H9 (cell line): ENCODE measurements around the gene SLX4. TPM values are rescaled to one million over a fixed set of nuclear protein-coding genes. Genes with fewer than 3 reads are reported as not detected.

Experiments used
- DNase-seq: peaks from one replicate; pipeline ENCODE4 v3.0.0-alpha.2; 2017
- H2AFZ ChIP-seq: one replicate; pipeline ENCODE4 v1.6.1; 2013; ENCODE audit warnings: mild to moderate bottlenecking, low read length, control low read depth, moderate library complexity
- H2AK5ac ChIP-seq: 2 replicates; pipeline ENCODE4 v1.6.1; 2013; ENCODE audit warnings: low read length, control low read depth, mixed read lengths; ENCODE audit not compliant: insufficient read length
- H2BK120ac ChIP-seq: one replicate; pipeline ENCODE4 v1.6.1; 2013; ENCODE audit warnings: low read depth, mild to moderate bottlenecking, low read length, control low read depth, inconsistent platforms; ENCODE audit not compliant: poor library complexity, severe bottlenecking
- H2BK12ac ChIP-seq: 2 replicates; pipeline ENCODE4 v1.6.1; 2013; ENCODE audit warnings: low read length, control low read depth, mixed read lengths, low read depth; ENCODE audit not compliant: insufficient read length
- H2BK15ac ChIP-seq: 2 replicates; pipeline ENCODE4 v1.6.1; 2013; ENCODE audit warnings: low read depth, low read length, control low read depth
- H2BK20ac ChIP-seq: one replicate; pipeline ENCODE4 v1.6.1; 2013; ENCODE audit warnings: low read depth, mild to moderate bottlenecking, low read length, control low read depth, inconsistent platforms; ENCODE audit not compliant: poor library complexity, severe bottlenecking
- H2BK5ac ChIP-seq: 2 replicates; pipeline ENCODE4 v1.6.1; 2013; ENCODE audit warnings: low read length, control low read depth, mixed read lengths; ENCODE audit not compliant: insufficient read length
- H3K14ac ChIP-seq: 2 replicates; pipeline ENCODE4 v1.6.1; 2013; ENCODE audit warnings: low read length, control low read depth; ENCODE audit not compliant: insufficient read depth
- H3K18ac ChIP-seq: 2 replicates; pipeline ENCODE4 v1.6.1; 2013; ENCODE audit warnings: low read depth, mild to moderate bottlenecking, mixed read lengths, low read length, control low read depth; ENCODE audit not compliant: insufficient read length
- H3K23ac ChIP-seq: 2 replicates; pipeline ENCODE4 v1.6.1; 2013; ENCODE audit warnings: low read length, control low read depth, mixed read lengths, low read depth; ENCODE audit not compliant: insufficient read length
- H3K23me2 ChIP-seq: 2 replicates; pipeline ENCODE4 v1.6.1; 2013; ENCODE audit warnings: low read depth, mild to moderate bottlenecking, mixed read lengths, low read length, control low read depth; ENCODE audit not compliant: insufficient read length, poor library complexity, severe bottlenecking
- H3K27ac ChIP-seq: 2 replicates; pipeline ENCODE4 v1.5.1; 2013; ENCODE audit warnings: low read length, control low read depth, mixed read lengths, low read depth; ENCODE audit not compliant: insufficient read length
- H3K27me3 ChIP-seq: 2 replicates; pipeline ENCODE4 v1.6.1; 2013; ENCODE audit warnings: low read length, control low read depth, inconsistent platforms; ENCODE audit not compliant: insufficient read depth
- H3K4ac ChIP-seq: 2 replicates; pipeline ENCODE4 v1.6.1; 2013; ENCODE audit warnings: low read depth, mild to moderate bottlenecking, control low read depth, inconsistent platforms, low read length, moderate library complexity
- H3K4me1 ChIP-seq: 2 replicates; pipeline ENCODE4 v1.6.1; 2013; ENCODE audit warnings: low read length, control low read depth, inconsistent platforms; ENCODE audit not compliant: insufficient read depth
- H3K4me2 ChIP-seq: 2 replicates; pipeline ENCODE4 v1.6.1; 2013; ENCODE audit warnings: low read length, control low read depth, mixed read lengths; ENCODE audit not compliant: insufficient read length, insufficient read depth
- H3K56ac ChIP-seq: 2 replicates; pipeline ENCODE4 v1.6.1; 2013; ENCODE audit warnings: low read depth, mild to moderate bottlenecking, mixed read lengths, low read length, control low read depth; ENCODE audit not compliant: insufficient read length
- H3K79me1 ChIP-seq: 2 replicates; pipeline ENCODE4 v1.6.1; 2013; ENCODE audit warnings: low read depth, mild to moderate bottlenecking, moderate library complexity, low read length, control low read depth, inconsistent platforms; ENCODE audit not compliant: insufficient read depth, poor library complexity, severe bottlenecking
- H3K79me2 ChIP-seq: 2 replicates; pipeline ENCODE4 v1.6.1; 2013; ENCODE audit warnings: low read length, control low read depth, inconsistent platforms; ENCODE audit not compliant: insufficient read depth
- H3K9ac ChIP-seq: 2 replicates; pipeline ENCODE4 v1.6.1; 2013; ENCODE audit warnings: low read length, control low read depth, mixed read lengths; ENCODE audit not compliant: insufficient read length; ENCODE audit errors: extremely low read depth
- H3K9me3 ChIP-seq: one replicate; pipeline ENCODE4 v1.6.1; 2013; ENCODE audit warnings: low read depth, low read length, inconsistent platforms; ENCODE audit not compliant: control insufficient read depth
- H3T11ph ChIP-seq: one replicate; pipeline ENCODE4 v1.6.1; 2013; ENCODE audit warnings: mild to moderate bottlenecking, low read length, control low read depth, inconsistent platforms
- H4K20me1 ChIP-seq: one replicate; pipeline ENCODE4 v1.6.1; 2013; ENCODE audit not compliant: control insufficient read depth, insufficient read length, insufficient read depth
- H4K5ac ChIP-seq: 2 replicates; pipeline ENCODE4 v1.6.1; 2013; ENCODE audit warnings: low read depth, mild to moderate bottlenecking, mixed read lengths, low read length, control low read depth; ENCODE audit not compliant: insufficient read length
- H4K8ac ChIP-seq: replicated peaks from 2 replicates; pipeline ENCODE4 v1.6.1; 2013; ENCODE audit warnings: low read length, control low read depth, mixed read lengths, low read depth; ENCODE audit not compliant: insufficient read length
- H4K91ac ChIP-seq: 2 replicates; pipeline ENCODE4 v1.6.1; 2013; ENCODE audit warnings: low read depth, mild to moderate bottlenecking, moderate library complexity, mixed read lengths, low read length, control low read depth; ENCODE audit not compliant: insufficient read length
- H3K27ac Mint-ChIP-seq, 3 experiments: 2 replicates in 2 of 3; 3 replicates in 1 of 3; pipeline ENCODE4 v1.8.0; 2020 to 2021; ENCODE audit warnings: mixed read lengths in 3 of 3, mild to moderate bottlenecking in 1 of 3, moderate library complexity in 1 of 3
- H3K27me3 Mint-ChIP-seq: 2 replicates; pipeline ENCODE4 v1.8.0; 2021; ENCODE audit warnings: low read depth, mild to moderate bottlenecking, moderate library complexity, mixed read lengths
- H3K36me3 Mint-ChIP-seq, 3 experiments: 2 replicates in 2 of 3; 3 replicates in 1 of 3; pipeline ENCODE4 v1.8.0; 2020 to 2021; ENCODE audit warnings: low read depth in 3 of 3, mixed read lengths in 3 of 3; ENCODE audit not compliant: insufficient read depth in 1 of 3
- H3K4me1 Mint-ChIP-seq, 2 experiments: 2 replicates each; pipeline ENCODE4 v1.8.0; 2020; ENCODE audit warnings: mixed read lengths in 2 of 2
- H3K4me3 Mint-ChIP-seq, 2 experiments: 2 replicates in 1 of 2; 3 replicates in 1 of 2; pipeline ENCODE4 v1.8.0; 2020 to 2021; ENCODE audit warnings: mild to moderate bottlenecking in 2 of 2, mixed read lengths in 2 of 2, moderate library complexity in 1 of 2
- H3K9me3 Mint-ChIP-seq, 2 experiments: 2 replicates in 1 of 2; 3 replicates in 1 of 2; pipeline ENCODE4 v1.8.0; 2020; ENCODE audit warnings: mild to moderate bottlenecking in 2 of 2, mixed read lengths in 2 of 2, moderate library complexity in 1 of 2
- WGBS: extraction: QIAGEN DNeasy Blood & Tissue Kit; methylation state at CpG from one replicate; pipeline ENCODE4 v1.1.7; 2013; ENCODE audit warnings: missing lambda C conversion rate, low lambda C conversion rate, mixed read lengths; ENCODE audit not compliant: insufficient read length; ENCODE audit errors: extremely low coverage; 5-methylcytosine and 5-hydroxymethylcytosine counted together
- total RNA-seq: library from RNA; stranded (reverse); gene quantifications from 2 replicates; pipeline ENCODE4 v1.2.1, GENCODE V29; 2021
- TF ChIP-seq, protein P1 (sequence below): fragments of 200-600 bp; sonication (generic); conservative IDR thresholded peaks from 3 replicates; pipeline ENCODE4 v1.8.0; 2021; ENCODE audit warnings: antibody characterized with exemption, mild to moderate bottlenecking

Gene SLX4
- total RNA-seq, 1 experiment from 2014 or later = 9.9 TPM

DNA sequence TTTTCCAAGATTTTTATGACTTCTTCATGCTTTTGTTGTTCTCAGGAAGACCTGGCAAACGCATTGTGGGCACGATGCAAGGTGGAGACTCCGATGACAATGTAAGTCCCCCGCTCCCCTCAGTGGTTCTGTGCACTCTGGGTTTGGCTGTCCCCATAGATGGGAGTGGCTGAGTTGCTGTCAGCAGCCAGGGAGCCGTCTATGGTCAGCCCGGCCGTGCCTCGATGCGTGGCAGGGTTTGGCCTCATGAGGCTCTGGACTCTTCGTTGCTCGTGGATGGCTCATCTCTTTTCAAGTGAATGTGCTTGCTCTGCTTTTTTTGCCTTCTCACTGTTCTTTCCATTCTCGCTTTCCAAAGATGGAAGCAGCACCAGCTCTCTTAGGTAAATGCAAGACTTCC is 78.7 kb downstream of the SLX4 start:
- Mint-ChIP-seq H3K36me3 (peaks cover 34 to 48% (median 41%) of the 10 kb centered on the region in 3 experiments), H3K27me3 (no peaks in the 10 kb centered on the region), H3K27ac (peak overlapping the region in 1 of 3 experiments; percentile 51; a peak in 2 of 7 replicates), H3K4me1 (no peaks in the 10 kb centered on the region), H3K9me3 (peaks cover 11% of the 10 kb centered on the region in 2 experiments; a peak in 4 of 5 replicates), H3K4me3 (no peak overlapping the region)
- no peak overlapping the region for H3K4ac ChIP-seq
- no peak overlapping the region for H2AFZ ChIP-seq
- H4K91ac ChIP-seq = no peak overlapping the region
- no peaks in the 10 kb centered on the region for H3K79me1 ChIP-seq
- no CpG with 5 or more reads among the region's 12 CpGs for WGBS
- H2BK120ac ChIP-seq = no peak overlapping the region
- no peak overlapping the region for H3K18ac ChIP-seq
- no peak overlapping the region for H2AK5ac ChIP-seq
- no peak overlapping the region for H3K56ac ChIP-seq
- H2BK5ac ChIP-seq = no peak overlapping the region
- H3K79me2 ChIP-seq = no peaks in the 10 kb centered on the region
- TF ChIP-seq, protein P1, sequence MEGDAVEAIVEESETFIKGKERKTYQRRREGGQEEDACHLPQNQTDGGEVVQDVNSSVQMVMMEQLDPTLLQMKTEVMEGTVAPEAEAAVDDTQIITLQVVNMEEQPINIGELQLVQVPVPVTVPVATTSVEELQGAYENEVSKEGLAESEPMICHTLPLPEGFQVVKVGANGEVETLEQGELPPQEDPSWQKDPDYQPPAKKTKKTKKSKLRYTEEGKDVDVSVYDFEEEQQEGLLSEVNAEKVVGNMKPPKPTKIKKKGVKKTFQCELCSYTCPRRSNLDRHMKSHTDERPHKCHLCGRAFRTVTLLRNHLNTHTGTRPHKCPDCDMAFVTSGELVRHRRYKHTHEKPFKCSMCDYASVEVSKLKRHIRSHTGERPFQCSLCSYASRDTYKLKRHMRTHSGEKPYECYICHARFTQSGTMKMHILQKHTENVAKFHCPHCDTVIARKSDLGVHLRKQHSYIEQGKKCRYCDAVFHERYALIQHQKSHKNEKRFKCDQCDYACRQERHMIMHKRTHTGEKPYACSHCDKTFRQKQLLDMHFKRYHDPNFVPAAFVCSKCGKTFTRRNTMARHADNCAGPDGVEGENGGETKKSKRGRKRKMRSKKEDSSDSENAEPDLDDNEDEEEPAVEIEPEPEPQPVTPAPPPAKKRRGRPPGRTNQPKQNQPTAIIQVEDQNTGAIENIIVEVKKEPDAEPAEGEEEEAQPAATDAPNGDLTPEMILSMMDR = no peak
- H4K5ac ChIP-seq = no peak overlapping the region
- no peaks in the 10 kb centered on the region for H3K27me3 ChIP-seq
- H2BK20ac ChIP-seq = no peak overlapping the region
- no peak overlapping the region for H3K4me2 ChIP-seq
- no peak overlapping the region for H3T11ph ChIP-seq
- no peaks in the 10 kb centered on the region for H4K20me1 ChIP-seq
- no peak for DNase-seq
- H3K14ac ChIP-seq = no peak overlapping the region
- H3K23ac ChIP-seq = no peak overlapping the region
- no peak overlapping the region for H3K27ac ChIP-seq
- no peak overlapping the region for H4K8ac ChIP-seq
- no peak overlapping the region for H2BK15ac ChIP-seq
- no peaks in the 10 kb centered on the region for H3K23me2 ChIP-seq
- no peaks in the 10 kb centered on the region for H3K9me3 ChIP-seq
- H2BK12ac ChIP-seq = no peak overlapping the region
- H3K4me1 ChIP-seq = no peaks in the 10 kb centered on the region
- H3K9ac ChIP-seq = no peak overlapping the region

Other genes with a start within 250 kb of the SLX4 start
- 18.0 and 20.0 TPM in 2 replicates for gene ZSCAN32, start 210.6 kb downstream of the SLX4 start, total RNA-seq
- gene ZNF174, start 210.4 kb downstream of the SLX4 start, total RNA-seq = 10.8 and 11.1 TPM in 2 replicates
- 3.4 and 3.5 TPM in 2 replicates for gene ZNF597, start 168.1 kb downstream of the SLX4 start, total RNA-seq
- gene NAA60, start 167.9 kb downstream of the SLX4 start, total RNA-seq = 49.3 and 50.4 TPM in 2 replicates
- gene C16orf90, start 116.1 kb downstream of the SLX4 start, total RNA-seq = not detected in 2 replicates
- gene CLUAP1, start 110.6 kb downstream of the SLX4 start, total RNA-seq = 10.6 and 13.4 TPM in 2 replicates
- gene NLRC3, start 34.2 kb downstream of the SLX4 start, total RNA-seq = 0.44 TPM in 2 replicates
- 10.1 and 10.6 TPM in 2 replicates for gene DNASE1, start 43.1 kb upstream of the SLX4 start, total RNA-seq
- gene TRAP1, start 105.9 kb upstream of the SLX4 start, total RNA-seq = 211 and 242 TPM in 2 replicates